Right atrium auricular region (tissue), 2 donors: ENCODE results near the gene TFEB. TPM values are rescaled to one million over a fixed set of nuclear protein-coding genes. Genes with fewer than 3 reads are reported as not detected.

Experiments
- DNase-seq: peaks from one replicate; pipeline ENCODE4 v3.0.0-alpha.2; 2019; ENCODE audit warnings: low spot score
- H3K27ac ChIP-seq, 2 donors: fragments of 200-600 bp; sonication (generic); 1 replicate in 1 of 2; 2 replicates in 1 of 2; pipeline ENCODE4 v1.5.1; 2016 to 2019
- H3K27me3 ChIP-seq, 2 donors: fragments of 200-600 bp; sonication (generic); one replicate each; pipeline versions ENCODE4 v1.5.1 to v1.6.0; 2017 to 2019
- H3K36me3 ChIP-seq: fragments of 200-600 bp; sonication (generic); one replicate; pipeline ENCODE4 v1.5.1; 2016
- H3K4me1 ChIP-seq, 2 donors: fragments of 200-600 bp; sonication (generic); one replicate each; pipeline versions ENCODE4 v1.5.1 to v1.6.0; 2017 to 2019
- H3K4me3 ChIP-seq, 2 donors: fragments of 200-600 bp; sonication (generic); 1 replicate in 1 of 2; 2 replicates in 1 of 2; pipeline ENCODE4 v1.5.1; 2017 to 2019; ENCODE audit warnings: mild to moderate bottlenecking in 1 of 2, moderate library complexity in 1 of 2
- H3K9me3 ChIP-seq, 2 donors: fragments of 200-600 bp; sonication (generic); one replicate each; pipeline ENCODE4 v1.5.1; 2019
- CTCF ChIP-seq, 2 donors: fragments of 200-600 bp; sonication (generic); IDR thresholded peaks; one replicate each; pipeline ENCODE4 v1.5.1; 2019; ENCODE audit warnings: antibody characterized with exemption in 2 of 2
- total RNA-seq, 2 donors: library from RNA; depleted of rRNA; stranded (reverse); fragments of >200 nt; gene quantifications; one replicate each; pipeline ENCODE4 v1.1.0, GENCODE V29; 2016

The TFEB gene
- total RNA-seq, 2 donors from 2014 or later = 31.5 to 35.8 TPM

GRCh38 chr6:41638935-41639808 is 96.2 kb downstream of the TFEB start:
- no peak for TF ChIP-seq CTCF (IDR thresholded peaks at IDR 0.05)
- Histone ChIP-seq H3K4me1 (peaks cover 0 to 34% of the 10 kb centered on the region in 2 donors), H3K4me3 (peak overlapping the region; percentile 30 to 58), H3K27ac (peak overlapping the region in 1 of 2 donors; percentile 31), H3K27me3 (peaks cover 4 to 8% of the 10 kb centered on the region in 2 donors), H3K36me3 (no peaks in the 10 kb centered on the region), H3K9me3 (no peaks in the 10 kb centered on the region)
- no peak for DNase-seq

- H3K4me1 ChIP-seq = peaks cover 0 to 34% of the 10 kb centered on the region in 2 donors
- H3K4me3 ChIP-seq = peak within 1 kb of the TSS; percentile 30 to 58
- no peaks in the 10 kb centered on the region for H3K36me3 ChIP-seq
- no peaks in the 10 kb centered on the region for H3K9me3 ChIP-seq
- peaks cover 4 to 8% of the 10 kb centered on the region in 2 donors for H3K27me3 ChIP-seq
- no peak for DNase-seq
- peak within 1 kb of the TSS in 1 of 2 donors; percentile 31 for H3K27ac ChIP-seq
- no peak for TF ChIP-seq CTCF (IDR thresholded peaks at IDR 0.05)
Observed at GRCh38 chr6:41638002-41638934, 97.1 kb downstream of the TFEB start, which contains the start of gene MDFI. TSS of gene MDFI (plus strand) at chr6:41638468. CDS start at chr6:41638750, 282 bp downstream.

- Histone ChIP-seq H3K27ac (no peak overlapping the region), H3K4me3 (peak overlapping the region; percentile 30 to 58), H3K27me3 (peaks cover 4 to 8% of the 10 kb centered on the region in 2 donors), H3K4me1 (peaks cover 0 to 34% of the 10 kb centered on the region in 2 donors), H3K9me3 (no peaks in the 10 kb centered on the region), H3K36me3 (no peaks in the 10 kb centered on the region)
- no peak for TF ChIP-seq CTCF (IDR thresholded peaks at IDR 0.05)
- DNase-seq = no peak
Observed at GRCh38 chr6:41637194-41638001, 98.0 kb downstream of the TFEB start.

GRCh38 chr6:41636833-41637193 is 98.6 kb downstream of the TFEB start:
- H3K27me3 ChIP-seq = peaks cover 4 to 8% of the 10 kb centered on the region in 2 donors
- no peak for TF ChIP-seq CTCF (IDR thresholded peaks at IDR 0.05)
- no peak for DNase-seq

GRCh38 chr6:41635365-41635764 is 100.0 kb downstream of the TFEB start:
- TF ChIP-seq CTCF (IDR thresholded peaks at IDR 0.05) = no peak
- H3K27ac ChIP-seq = no peak overlapping the region
- H3K4me3 ChIP-seq = no peak overlapping the region
- H3K4me1 ChIP-seq = peaks cover 0 to 34% of the 10 kb centered on the region in 2 donors
- H3K27me3 ChIP-seq = peaks cover 4 to 8% of the 10 kb centered on the region in 2 donors
- no peaks in the 10 kb centered on the region for H3K9me3 ChIP-seq
- no peaks in the 10 kb centered on the region for H3K36me3 ChIP-seq
- DNase-seq = no peak

More at GRCh38 chr6:41636833-41637193, 98.6 kb downstream of the TFEB start:
- H3K36me3 ChIP-seq = no peaks in the 10 kb centered on the region
- H3K4me1 ChIP-seq = peaks cover 0 to 34% of the 10 kb centered on the region in 2 donors
- no peak overlapping the region for H3K27ac ChIP-seq
- H3K9me3 ChIP-seq = no peaks in the 10 kb centered on the region
- H3K4me3 ChIP-seq = peak overlapping the region in 1 of 2 donors; percentile 58
